Activated CD8-positive, alpha-beta memory T cell treated with anti-CD3 and anti-CD28 coated beads, Interleukin-2, amount 50 U/mL, for 4 hours (primary cell): ENCODE measurements around the gene VAPA.

Experiments
- DNase-seq: peaks from one replicate; pipeline ENCODE4 v3.0.0-alpha.2; 2020

The VAPA gene

GRCh38 chr18:9944805-9945204 lies 31.0 kb downstream of the VAPA start:
- no peak for DNase-seq

GRCh38 chr18:9946831-9947230 lies 33.0 kb downstream of the VAPA start:
- DNase-seq: no peak

- no peak for DNase-seq
Observed at GRCh38 chr18:9947248-9947647, 33.4 kb downstream of the VAPA start.

- no peak for DNase-seq
Observed at GRCh38 chr18:9949315-9949714, 35.5 kb downstream of the VAPA start.

- DNase-seq: no peak
Observed at GRCh38 chr18:9949861-9950260, 36.0 kb downstream of the VAPA start.

- DNase-seq: no peak
Observed at GRCh38 chr18:9950289-9951016, 36.6 kb downstream of the VAPA start.

- DNase-seq: no peak
Observed at GRCh38 chr18:9951022-9951859, 37.4 kb downstream of the VAPA start.

GRCh38 chr18:9952633-9953416 lies 39.0 kb downstream of the VAPA start:
- no peak for DNase-seq

- DNase-seq: no peak
Observed at GRCh38 chr18:9958861-9959399, 45.1 kb downstream of the VAPA start.

- no peak for DNase-seq
Observed at GRCh38 chr18:9959564-9959963, 45.7 kb downstream of the VAPA start.

GRCh38 chr18:9960258-9960904 lies 46.6 kb downstream of the VAPA start:
- no peak for DNase-seq

GRCh38 chr18:9961041-9961440 lies 47.2 kb downstream of the VAPA start:
- no peak for DNase-seq

- DNase-seq: no peak
Observed at GRCh38 chr18:9965711-9966624, 52.2 kb downstream of the VAPA start.

GRCh38 chr18:9968081-9968848 lies 54.4 kb downstream of the VAPA start:
- no peak for DNase-seq

- DNase-seq: no peak
Observed at GRCh38 chr18:9969247-9969646, 55.4 kb downstream of the VAPA start.

GRCh38 chr18:9971313-9971920 lies 57.6 kb downstream of the VAPA start:
- DNase-seq: peak; percentile 70

GRCh38 chr18:9973470-9973869 lies 59.7 kb downstream of the VAPA start:
- no peak for DNase-seq

GRCh38 chr18:9974279-9974915 lies 60.6 kb downstream of the VAPA start:
- no peak for DNase-seq

- no peak for DNase-seq
Observed at GRCh38 chr18:9975658-9976057, 61.8 kb downstream of the VAPA start.

- DNase-seq: no peak
Observed at GRCh38 chr18:9982711-9983110, 68.9 kb downstream of the VAPA start.
